ENCODE data around the gene NRF1.

The NRF1 gene

DNA sequence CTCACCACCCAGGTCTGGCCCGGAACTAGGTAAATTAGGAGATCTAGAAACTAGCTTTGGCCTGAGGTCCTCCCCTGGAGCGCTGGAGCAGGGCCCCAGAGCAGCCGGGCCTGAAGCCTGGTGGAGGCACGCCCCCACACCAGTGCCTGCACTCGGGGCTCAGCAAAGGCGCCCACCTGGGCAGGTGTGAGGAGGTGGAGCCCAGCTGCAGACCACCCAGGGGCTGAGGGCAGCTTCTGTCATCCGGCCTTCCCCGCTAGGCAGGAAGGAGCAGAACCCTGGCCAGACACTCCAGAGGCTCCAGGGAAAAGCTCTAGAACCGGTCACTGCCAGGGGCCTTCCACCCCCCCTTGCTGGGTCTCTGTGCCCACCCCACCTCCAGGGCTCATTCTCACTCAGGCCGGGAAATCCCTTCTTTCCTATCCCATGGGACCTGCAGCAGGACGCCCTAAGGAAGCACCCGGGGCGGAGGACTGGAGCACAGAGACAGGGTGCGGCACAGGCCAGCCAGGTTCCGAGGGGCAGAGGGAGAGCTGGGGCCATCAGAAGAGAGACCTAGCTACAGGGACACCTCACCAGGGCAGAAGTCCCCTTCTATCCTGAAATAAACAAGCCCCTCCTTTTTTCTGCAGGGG lies 161.2 kb downstream of the NRF1 start:
- no peak for FAIRE-seq

DNA sequence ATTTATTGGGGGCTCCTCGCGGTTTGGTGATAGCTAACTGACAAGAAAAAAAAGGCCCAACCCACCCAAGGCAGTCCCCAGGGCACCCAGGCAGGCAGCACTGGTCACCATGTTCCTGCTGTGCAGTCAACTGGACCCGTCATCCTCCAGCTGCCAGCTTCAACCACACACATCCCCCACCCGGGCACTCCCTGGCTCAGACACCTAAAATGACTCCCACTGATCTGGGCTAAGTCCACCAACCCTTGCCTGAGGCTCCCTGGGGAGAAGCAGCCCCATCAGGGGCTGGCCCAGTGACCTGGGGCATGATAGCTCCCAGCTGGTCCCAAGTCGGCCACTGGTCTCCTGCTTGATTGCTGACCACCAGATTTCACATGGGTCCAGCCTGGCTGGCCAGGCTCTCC lies 161.8 kb downstream of the NRF1 start:
- no peak for FAIRE-seq

DNA sequence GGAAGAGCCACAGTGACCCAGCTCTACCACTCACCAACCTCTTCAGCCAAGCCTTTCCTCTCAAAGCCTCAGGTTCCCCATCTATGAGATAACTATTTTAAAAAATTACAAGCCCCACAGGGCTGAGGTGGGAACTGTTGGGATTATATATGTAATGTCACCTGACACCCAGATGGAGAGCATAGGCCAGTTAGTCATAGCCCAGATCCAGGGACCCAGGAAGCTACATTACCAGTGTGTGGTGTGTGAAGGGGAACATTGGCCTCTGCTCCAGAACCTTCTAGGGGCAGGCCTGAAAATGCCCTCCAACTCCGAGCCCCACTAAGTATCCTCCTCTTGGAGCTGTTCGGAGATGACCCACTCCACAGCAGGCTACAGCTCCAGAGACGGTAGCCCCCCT lies 162.4 kb downstream of the NRF1 start:
- no peak for FAIRE-seq

DNA sequence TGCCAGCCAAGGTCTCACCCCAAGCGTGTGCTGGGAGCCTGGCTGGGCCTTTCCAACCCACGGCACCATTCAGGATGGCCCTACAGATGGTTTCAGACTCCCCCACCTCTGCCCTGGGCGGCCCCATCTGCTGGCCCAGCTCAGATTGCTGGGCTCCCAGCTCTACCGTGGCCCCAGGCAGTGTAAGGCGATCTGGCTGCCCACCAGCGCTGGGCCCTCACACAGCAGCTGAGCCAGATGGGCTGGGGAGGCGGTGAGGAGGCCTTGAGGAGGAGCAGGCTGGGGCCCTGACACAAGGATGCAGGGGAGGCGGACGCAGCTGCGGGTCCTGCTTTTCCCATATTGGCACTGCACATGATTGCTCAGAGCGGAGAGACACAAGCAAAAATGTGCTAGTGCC lies 162.8 kb downstream of the NRF1 start:
- no peak for FAIRE-seq

DNA sequence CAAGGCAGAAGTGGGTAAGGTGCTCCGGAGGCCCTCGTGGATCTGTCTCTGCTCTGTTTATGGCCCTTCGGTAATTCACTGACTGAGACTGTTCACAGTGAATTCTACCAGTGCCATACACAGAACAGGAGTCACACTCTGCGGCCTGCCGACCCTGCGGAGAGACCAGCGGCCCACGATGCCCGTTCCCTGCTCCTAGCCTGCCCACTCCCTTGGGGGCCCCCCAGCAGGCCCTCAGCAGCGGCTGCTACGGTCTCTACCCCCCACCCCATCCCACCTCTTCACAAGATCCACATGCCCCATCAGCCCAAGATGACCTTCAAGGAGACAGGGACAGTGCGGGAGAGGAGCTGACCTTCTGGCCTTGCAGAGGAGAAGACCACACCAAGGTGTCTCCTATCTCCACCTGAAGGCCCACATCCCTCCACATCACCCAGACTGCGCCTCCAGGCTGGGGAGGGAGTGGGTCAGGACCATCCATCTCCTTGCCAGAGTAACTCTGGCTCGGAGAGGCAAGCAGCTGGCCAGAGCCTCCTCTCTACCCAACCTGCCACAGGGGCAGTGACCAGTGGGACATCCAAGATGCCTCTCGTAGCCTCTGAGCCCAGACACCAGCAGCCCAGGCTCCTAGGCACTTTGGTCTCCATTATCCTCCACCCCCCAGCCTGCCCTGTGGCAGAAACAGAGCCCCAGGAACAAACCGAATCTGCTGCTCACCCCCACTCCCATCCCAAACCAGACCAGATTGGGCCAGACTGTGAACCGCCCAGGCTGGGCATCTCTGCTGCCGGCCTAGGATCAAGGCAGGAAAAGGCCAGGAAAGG lies 163.6 kb downstream of the NRF1 start:
- FAIRE-seq = no peak

DNA sequence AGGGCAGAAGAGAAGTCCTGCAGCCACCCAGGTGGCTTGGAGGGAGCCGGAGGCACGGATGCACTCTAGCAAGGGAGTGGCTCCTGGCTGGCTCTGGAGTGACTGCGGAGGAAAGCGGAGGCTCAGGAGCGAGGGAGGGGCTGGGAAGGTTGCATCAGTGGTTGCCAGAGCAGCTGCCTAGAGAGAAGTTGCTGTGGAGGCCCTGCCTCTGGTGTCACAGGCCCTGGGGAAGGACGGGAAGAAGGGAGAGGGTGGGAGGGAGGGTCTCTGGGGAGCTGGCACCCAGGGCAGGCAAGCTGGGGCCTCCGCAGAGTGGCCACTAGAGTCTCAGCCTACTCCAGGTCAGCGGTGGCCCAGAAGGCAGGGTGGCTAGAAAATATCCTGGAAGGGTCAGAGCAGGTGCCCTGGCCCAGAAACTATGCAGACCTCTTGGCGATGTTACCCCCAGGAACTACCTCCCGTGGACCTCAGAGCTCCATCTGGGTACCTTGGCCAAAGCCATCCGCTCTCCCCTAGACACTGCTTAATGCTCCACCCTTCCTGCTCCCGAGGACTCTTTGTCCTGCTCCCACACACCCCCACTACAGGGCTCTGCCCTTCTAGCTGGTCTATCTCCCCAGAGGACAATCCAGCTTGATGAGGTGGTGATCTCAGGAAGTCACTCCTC lies 164.3 kb downstream of the NRF1 start:
- FAIRE-seq = no peak

DNA sequence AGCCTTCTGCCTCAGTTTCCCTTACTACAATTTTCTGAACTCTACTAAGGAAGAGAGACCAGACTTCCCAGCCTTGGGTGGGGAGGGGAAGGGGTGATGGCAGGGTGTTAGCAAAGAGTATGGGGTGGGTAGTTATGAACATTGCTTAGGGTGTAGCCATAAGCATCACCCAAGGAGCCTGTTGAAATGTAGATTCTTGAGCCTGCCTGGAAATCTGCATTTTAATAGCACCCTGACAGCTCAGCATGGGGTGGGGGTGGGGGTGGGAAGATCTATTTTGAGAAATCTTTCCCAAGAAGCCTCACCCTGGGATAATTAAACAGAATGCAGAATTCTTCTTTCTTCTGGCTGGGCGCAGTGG lies 164.8 kb downstream of the NRF1 start:
- no peak for FAIRE-seq

DNA sequence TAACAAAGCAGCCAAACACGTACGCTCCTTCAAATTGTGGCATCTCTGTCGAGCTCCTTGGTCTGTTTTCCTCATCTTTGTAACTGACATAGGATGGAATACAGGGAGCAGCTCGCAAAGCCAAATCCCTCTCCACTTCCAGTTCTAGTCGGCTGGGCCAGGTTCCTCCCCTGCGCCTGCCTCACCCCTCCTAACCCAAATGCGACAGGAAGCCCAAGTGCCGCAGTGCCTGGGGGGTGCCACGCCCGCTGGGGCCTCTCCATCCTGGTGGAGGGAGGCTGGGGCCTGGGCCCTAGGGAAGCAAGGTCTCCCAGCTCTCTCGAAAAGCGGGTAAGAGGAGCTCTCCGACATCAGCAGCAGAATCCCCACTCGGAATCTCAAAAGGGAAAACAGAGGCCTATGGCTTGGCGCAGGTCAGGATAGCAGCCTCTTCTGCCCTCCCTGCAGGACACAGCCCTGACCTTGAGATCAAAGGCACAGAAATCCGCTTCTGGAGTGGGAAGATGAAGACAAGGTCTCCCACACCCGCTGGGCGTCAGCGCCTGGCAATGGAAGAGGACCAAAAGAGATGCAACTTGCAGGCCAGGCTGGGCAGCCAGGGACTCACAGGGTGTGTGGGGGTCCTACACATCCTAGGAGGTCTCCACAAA lies 165.8 kb downstream of the NRF1 start:
- no peak for FAIRE-seq

DNA sequence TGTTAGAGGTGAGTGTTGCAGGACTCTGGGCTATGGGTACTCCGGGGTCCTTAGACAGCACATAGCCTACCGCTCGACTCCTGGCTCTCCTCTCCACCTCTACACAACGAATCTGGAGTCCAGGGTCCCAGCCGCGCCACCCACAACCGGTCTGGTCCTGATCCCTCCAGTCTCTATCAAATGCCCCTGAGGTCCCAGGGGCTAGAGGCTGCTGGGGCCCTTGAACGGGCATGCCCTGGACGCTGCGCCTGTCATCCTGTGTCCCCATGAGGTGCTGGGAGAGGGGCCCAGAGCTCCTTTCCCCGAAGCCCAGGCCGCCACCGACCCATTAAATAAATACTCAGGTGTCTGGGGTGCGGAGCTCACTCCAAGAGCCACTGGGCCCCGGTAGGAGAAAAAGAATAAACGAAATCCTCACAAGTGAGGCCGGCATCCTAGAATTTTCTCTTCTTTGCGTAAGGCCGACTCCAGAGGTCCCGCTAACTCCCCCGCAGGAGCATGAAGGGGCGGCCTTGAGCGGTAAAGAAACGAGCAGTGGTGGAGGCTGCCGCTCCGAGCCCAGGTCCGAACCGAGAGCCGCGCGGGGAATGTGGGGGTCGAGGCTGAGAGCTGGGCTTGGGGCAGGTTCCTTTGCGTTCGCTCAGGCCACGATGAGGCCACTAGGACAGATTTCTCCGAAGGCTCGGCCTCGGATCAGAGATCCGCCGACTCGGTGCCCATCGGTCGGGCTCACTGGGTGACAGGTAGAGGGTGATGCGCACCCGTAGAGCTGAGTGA lies 166.7 kb downstream of the NRF1 start:
- FAIRE-seq = no peak

DNA sequence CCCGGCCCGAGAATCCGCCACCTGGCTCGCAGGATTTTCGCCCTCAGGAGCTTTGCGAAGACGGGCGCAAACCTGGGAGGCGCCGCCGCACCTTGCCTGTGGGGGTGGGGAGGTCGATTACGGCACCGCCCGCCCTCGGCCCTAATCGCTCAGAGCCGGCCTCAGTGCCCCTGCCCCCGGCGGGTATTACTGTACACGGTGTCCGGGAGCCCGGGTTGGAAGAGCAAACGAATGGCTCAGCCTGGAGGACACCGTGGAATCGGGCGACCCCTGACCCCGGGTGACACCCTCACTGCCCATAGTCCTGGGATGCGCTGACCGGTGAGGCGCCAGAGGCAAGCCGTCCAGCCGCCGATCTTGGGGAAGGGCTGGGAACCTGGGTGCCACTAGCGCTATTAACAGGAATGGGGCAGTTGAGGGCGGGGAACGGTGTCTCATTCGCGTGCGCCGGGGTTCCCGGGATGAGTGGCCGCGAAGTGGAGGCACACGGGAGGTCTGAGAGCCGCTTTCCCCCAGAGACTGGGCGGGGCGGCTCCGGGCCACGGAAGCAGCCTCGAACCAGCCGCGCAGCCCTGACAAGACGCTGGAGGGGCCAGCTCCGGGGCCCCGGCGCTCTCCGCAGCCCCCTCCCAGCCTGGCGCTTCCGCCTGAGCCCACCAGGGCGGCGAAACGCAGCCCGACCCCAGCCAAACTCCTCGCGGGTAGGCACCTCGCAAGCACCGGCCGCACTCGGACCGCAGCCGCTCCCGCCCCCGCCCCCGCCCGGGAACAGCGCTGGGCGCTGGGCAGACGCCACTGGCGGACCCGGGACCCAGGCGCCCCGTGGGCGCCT lies 167.5 kb downstream of the NRF1 start:
- FAIRE-seq = no peak

DNA sequence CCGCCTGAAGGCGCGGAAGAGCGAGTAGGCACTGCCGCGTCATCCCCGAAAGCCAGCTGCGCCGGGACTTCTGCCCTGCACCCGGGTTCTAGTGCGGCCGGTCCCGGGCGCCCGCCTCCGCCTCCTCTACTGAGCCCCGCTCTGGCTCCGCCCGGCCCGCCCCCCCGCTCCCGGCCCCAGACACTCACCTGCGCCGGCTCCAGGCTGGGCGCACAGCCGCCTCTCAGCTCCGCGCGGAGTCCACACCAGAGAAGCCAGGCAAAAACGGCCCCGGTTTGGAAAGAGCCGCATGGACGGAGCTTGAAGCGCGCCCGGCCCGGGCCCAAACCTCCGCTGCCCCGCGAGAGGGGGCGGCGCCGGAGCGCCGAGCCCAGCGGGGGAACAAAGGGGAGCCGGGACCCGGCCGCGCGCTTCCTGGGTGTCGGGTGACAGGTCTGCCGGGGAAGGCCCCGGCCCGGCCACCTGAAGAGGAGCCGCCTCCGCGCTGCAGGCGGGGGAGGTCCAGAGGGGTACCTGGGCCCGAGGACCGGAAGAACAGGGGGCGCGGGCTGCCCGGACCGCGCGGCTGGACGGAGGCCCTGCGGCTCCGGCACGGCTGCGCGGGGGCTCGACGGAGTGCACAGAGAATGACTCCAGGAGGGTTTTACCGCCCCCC lies 168.2 kb downstream of the NRF1 start:
- FAIRE-seq = no peak

DNA sequence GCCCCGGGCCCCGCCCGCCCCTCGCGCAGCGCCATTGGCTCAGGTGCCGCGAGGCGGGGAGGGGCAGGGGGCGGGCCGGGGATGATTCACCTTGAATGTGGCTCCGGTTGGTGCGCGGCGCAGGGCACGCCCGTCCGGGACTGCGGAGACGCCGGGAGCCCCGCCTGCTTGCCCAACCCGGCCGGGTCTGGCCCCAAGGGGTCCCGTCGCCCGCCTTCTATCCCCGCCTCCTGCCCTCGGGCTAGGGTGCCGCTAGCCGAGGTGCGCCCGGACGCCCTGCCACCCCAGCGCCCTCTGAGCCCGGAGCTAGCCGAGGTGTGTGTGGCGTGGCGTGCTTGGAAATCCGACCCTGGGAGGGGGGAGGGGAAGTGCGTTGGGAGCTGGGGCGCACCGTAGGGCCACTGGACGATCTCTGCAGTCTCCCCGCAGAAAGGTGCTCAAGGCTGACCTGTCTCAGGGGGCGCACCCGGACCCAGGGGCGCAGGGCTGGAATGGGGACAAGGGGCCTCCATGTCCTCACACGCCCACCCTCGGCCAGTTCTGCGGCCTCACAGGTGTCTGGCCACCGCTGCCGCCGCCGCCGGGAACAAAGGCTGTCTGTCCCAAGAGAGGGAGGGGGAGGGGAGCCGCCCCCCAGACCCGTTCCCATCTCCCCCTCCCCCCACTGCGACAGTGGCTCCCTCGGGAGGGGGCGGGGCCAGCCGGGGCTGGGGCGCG lies 168.9 kb downstream of the NRF1 start:
- FAIRE-seq = no peak

DNA sequence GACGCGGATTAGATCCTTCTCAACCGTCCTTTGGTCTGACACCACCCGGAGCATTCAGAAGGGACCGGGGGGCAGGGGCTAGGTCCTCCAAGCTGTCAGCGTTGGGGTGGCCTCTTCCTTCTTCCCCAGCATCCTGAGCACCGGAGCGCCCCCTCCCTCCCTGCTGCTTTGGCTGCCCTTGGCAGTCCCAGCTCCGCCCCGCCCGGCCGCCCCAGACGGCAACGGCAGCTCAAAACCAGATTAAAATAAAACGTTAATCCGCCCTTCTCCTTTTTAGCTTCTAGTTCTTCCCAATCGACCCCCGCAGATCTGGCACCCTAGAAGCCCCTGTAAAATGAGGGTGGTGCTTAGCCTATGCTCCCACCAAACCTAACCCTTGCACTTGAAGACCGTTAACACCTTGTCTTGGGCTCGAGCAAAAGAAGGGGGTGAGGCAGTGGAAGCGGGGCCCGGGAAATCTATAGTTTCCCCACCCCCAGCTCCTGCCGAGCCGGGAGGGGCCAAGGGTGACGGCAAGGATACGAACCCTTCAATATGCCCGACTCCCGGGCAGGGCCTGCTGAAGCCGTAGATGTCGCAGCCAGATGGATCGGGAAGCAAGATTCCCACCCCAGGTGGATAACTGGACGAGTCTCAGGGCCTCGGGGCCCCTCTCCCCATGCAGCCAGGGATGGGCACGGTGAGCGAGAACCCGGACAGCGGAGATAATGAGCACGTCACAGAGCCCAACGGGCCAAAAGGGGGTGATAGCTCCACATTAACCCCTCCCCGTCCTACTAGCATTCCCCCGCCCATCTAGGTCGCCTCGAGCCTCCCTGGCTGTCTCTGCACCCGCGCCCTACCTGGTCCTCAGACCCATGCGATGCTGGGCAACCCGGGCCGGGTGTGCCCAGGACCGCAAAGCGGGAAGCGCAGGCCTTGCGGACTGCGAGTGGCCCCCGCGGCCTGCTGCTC lies 169.7 kb downstream of the NRF1 start:
- FAIRE-seq = no peak

DNA sequence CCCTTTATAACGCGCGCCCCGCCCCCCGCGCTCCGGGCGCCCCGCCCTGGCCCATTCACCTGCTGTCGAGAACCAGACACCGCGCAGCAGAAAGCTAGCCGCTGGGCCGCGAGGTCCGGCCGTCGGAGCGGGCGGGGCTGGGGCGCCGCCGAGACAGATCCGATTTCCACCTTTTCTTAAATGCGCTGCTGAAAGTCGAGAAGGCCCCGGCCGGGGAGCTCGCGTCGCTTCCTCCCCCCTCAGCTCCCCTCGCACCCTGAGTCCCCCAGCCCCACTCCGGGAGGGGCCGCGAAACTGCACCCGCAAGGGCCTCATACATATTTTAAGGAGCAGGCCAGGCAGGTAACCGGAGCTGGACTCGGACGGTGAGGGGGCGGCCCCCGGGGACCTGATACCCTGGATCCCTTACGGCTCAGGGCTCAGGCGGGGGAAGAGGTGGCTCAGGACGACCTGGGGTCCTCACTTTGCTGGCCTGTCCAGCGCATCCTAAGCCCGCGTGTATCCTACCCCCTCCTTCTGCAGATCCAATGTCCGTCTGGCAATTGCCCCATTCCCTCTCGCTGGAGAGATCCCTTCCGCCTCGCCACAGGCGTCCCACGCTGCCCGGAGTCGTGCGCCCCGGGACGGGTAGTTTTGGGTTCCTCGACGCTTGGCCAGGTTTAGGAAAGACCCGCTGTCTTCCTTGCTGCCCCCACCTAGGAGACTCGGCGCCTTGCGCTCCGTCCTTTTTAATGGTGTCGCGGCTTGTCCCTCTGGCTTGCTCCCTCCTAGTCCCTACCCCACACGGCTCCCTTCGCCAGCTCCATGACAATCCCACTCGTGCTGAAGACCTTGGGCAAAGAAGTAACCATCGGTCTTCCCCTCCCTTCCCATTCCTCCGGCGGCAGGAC lies 170.7 kb downstream of the NRF1 start:
- FAIRE-seq = no peak

DNA sequence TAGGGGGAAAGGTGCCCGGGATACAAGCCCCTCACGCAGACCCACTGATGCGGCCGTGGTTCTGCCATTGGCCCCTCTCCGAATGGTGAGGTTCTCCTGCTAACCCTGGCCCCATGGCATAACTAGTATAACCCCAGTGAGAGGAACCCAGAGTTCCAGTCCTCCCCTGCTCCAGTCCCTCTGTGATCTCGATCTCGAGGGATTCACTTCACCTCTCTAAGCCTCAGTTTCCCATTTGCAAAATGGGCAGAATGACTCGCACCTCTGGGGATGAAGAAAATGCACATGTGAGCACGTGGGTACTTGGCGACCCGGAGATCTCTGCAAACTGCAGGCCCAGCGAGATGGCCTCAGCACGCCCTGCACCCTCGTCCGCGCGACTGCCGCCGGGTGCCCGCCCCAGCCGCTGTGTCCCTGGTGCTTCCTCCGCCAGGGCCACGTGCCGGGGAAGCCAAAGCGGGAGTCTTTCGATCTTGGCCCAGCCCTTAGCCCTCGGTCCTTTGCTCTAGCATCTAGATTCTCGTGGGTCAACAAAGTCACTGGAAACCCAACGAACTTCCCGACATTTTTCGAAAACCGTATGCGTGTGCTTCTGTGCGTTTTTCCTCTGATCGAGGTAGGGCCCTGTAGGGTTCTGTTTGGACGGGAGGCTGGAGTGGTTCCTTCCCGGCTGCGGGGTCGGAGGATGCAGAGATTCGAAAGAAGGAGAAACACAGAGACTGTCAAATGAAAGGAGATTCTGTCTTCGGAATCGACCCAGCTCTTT lies 171.5 kb downstream of the NRF1 start:
- no peak for FAIRE-seq

DNA sequence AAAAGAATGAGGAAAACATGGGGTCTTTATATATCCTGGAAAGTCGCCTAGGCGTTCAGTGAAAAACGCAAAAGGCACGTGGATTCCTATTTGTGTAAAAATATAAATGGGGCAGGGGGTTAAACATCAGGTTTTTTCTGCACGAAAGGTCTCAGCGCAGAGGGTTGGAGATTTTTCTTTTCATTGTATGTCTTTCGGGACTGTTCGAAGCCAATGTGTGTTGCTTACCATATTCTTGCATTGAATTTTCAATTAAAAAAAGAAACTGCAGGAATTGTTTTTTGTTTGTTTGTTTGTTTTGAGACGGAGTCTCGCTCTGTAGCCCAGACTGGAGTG lies 172.0 kb downstream of the NRF1 start:
- no peak for FAIRE-seq

DNA sequence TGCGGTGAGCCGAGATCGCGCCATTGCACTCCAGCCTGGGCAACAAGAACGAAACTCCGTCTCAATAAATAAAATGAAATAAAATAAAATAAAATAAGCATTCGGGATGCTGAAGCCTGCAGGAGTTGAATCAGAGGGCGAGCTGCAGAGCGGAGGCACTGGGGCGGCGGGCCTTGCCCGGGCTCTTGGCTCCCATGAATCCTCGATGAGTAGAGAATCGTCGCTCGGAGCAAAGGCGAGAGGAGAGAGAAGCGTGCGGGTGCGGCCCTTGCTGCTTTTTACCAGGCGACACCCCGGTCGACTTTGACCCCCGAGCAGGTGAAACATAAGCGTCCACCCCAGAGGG lies 172.9 kb downstream of the NRF1 start:
- no peak for FAIRE-seq

All from islet of Langerhans (tissue), 1 donor.